Fibroblast of pulmonary artery (primary cell): ENCODE measurements around the gene PNKD.
A peak's percentile ranks its signal among the peaks of the same experiment; 100 is the strongest.

Experiments
- DNase-seq: peaks from one replicate; pipeline ENCODE4 v3.0.0-alpha.2; 2010; ENCODE audit warnings: low read depth
- H3K4me3 ChIP-seq: replicated peaks from 2 replicates; pipeline ENCODE4 v1.5.1; 2011; ENCODE audit warnings: low read depth, mild to moderate bottlenecking, control low read depth, low read length, moderate library complexity
- CTCF ChIP-seq: IDR thresholded peaks from 2 replicates; pipeline ENCODE4 v1.5.1; 2011; ENCODE audit warnings: mild to moderate bottlenecking, control low read depth, low read length, inconsistent platforms; ENCODE audit errors: missing control alignments

PNKD gene

GRCh38 chr2:218294430-218295022 lies 24.2 kb downstream of the PNKD start:
- DNase-seq: no peak
- H3K4me3 ChIP-seq: no peak overlapping the region
- TF ChIP-seq CTCF: no peak

GRCh38 chr2:218295029-218295428 lies 24.7 kb downstream of the PNKD start:
- DNase-seq: peak; percentile 72
- TF ChIP-seq CTCF: no peak
- no peak overlapping the region for H3K4me3 ChIP-seq

- no peak overlapping the region for H3K4me3 ChIP-seq
These were observed 25.9 kb downstream of the PNKD start for GRCh38 chr2:218296200-218296599.

GRCh38 chr2:218296847-218297246 lies 26.5 kb downstream of the PNKD start:
- no peak overlapping the region for H3K4me3 ChIP-seq
- DNase-seq: no peak
- no peak for TF ChIP-seq CTCF

More at GRCh38 chr2:218296200-218296599, 25.9 kb downstream of the PNKD start:
- no peak for TF ChIP-seq CTCF
- no peak for DNase-seq

- no peak for DNase-seq
- no peak for TF ChIP-seq CTCF
- no peak overlapping the region for H3K4me3 ChIP-seq
These were observed 28.1 kb downstream of the PNKD start for GRCh38 chr2:218298314-218298875.

GRCh38 chr2:218300141-218300540 lies 29.8 kb downstream of the PNKD start:
- no peak overlapping the region for H3K4me3 ChIP-seq
- DNase-seq: no peak
- no peak for TF ChIP-seq CTCF

GRCh38 chr2:218301176-218301819 lies 31.0 kb downstream of the PNKD start:
- peak; percentile 91 for DNase-seq
- TF ChIP-seq CTCF: peak; percentile 93
- H3K4me3 ChIP-seq: no peak overlapping the region
